DOHH2 (cell line): ENCODE data around the gene SLC25A5.
A peak's percentile ranks its signal among the peaks of the same experiment; 100 is the strongest.
"Not testable (repeated sequence)": the region's sequence is repeated elsewhere in the genome, so short reads cannot be mapped to it uniquely, and the experiment has no call there.

Experiments used
- H3F3A ChIP-seq: fragments of 200-600 bp; sonication (generic), shearing (Covaris generic); 2 replicates; pipeline ENCODE4 v1.6.0; 2016; ENCODE audit warnings: antibody characterized with exemption, mild to moderate bottlenecking; ENCODE audit not compliant: control insufficient read depth, insufficient read depth
- H3K27ac ChIP-seq: fragments of 200-600 bp; sonication (generic); 2 replicates; pipeline ENCODE4 v1.5.1; 2014; ENCODE audit warnings: low read depth, mild to moderate bottlenecking, low read length, moderate library complexity
- H3K27me3 ChIP-seq: fragments of 200-600 bp; sonication (generic); 2 replicates; pipeline ENCODE4 v1.6.1; 2014; ENCODE audit warnings: mild to moderate bottlenecking, low read length, mixed read lengths; ENCODE audit not compliant: control insufficient read depth
- H3K36me3 ChIP-seq: fragments of 200-600 bp; sonication (generic); 2 replicates; pipeline ENCODE4 v1.6.1; 2014; ENCODE audit warnings: mild to moderate bottlenecking, low read length, moderate library complexity, mixed read lengths; ENCODE audit not compliant: control insufficient read depth
- H3K4me1 ChIP-seq: fragments of 200-600 bp; sonication (generic); 2 replicates; pipeline ENCODE4 v1.6.1; 2014; ENCODE audit warnings: mild to moderate bottlenecking, low read length, mixed read lengths; ENCODE audit not compliant: control insufficient read depth
- H3K4me2 ChIP-seq: fragments of 200-600 bp; sonication (generic); 2 replicates; pipeline ENCODE4 v1.6.0; 2014; ENCODE audit warnings: mild to moderate bottlenecking, low read length, moderate library complexity
- H3K4me3 ChIP-seq: fragments of 200-600 bp; sonication (generic); 2 replicates; pipeline ENCODE4 v1.5.1; 2014; ENCODE audit warnings: mild to moderate bottlenecking, low read length, mixed read lengths
- H3K79me2 ChIP-seq: fragments of 200-600 bp; sonication (generic); 2 replicates; pipeline ENCODE4 v1.6.1; 2014; ENCODE audit warnings: mild to moderate bottlenecking, low read length, mixed read lengths; ENCODE audit not compliant: control insufficient read depth
- H3K9me2 ChIP-seq: fragments of 200-600 bp; sonication (generic); replicated peaks from 2 replicates; pipeline ENCODE4 v1.6.1; 2014; ENCODE audit warnings: mild to moderate bottlenecking, low read length, mixed read lengths; ENCODE audit not compliant: control insufficient read depth
- H3K9me3 ChIP-seq: fragments of 200-600 bp; sonication (generic); 2 replicates; pipeline ENCODE4 v1.6.1; 2014; ENCODE audit warnings: antibody characterized with exemption, low read length, mixed read lengths; ENCODE audit not compliant: control insufficient read depth, insufficient read depth
- H4K20me1 ChIP-seq: fragments of 200-600 bp; sonication (generic); 2 replicates; pipeline ENCODE4 v1.6.0; 2014; ENCODE audit warnings: low read depth, mild to moderate bottlenecking, antibody characterized with exemption, low read length, moderate library complexity; ENCODE audit not compliant: control insufficient read depth, insufficient read depth
- CTCF ChIP-seq: fragments of 200-600 bp; sonication (generic); IDR thresholded peaks from one replicate; pipeline ENCODE4 v1.5.1; 2014; ENCODE audit warnings: antibody characterized with exemption, mild to moderate bottlenecking, low read depth, low read length; ENCODE audit not compliant: poor library complexity, severe bottlenecking
- EZH2phosphoT487 ChIP-seq: fragments of 200-600 bp; sonication (generic); IDR thresholded peaks from 2 replicates; pipeline ENCODE4 v1.6.1; 2017; ENCODE audit warnings: borderline replicate concordance, mild to moderate bottlenecking, antibody characterized with exemption, low read length, moderate library complexity, mixed read lengths

SLC25A5 gene

GRCh38 chrX:119482481-119483480, 14.5 kb downstream of the SLC25A5 start:
- no peaks in the 10 kb centered on the region for H3K9me3 ChIP-seq
- no peaks in the 10 kb centered on the region for H3K79me2 ChIP-seq
- no peaks in the 10 kb centered on the region for H3F3A ChIP-seq
- H3K27ac ChIP-seq: no peak overlapping the region
- H3K9me2 ChIP-seq: no peaks in the 10 kb centered on the region
- no peak for TF ChIP-seq EZH2phosphoT487
- TF ChIP-seq CTCF: peak; percentile 72
- H3K4me2 ChIP-seq: peak overlapping the region; percentile 81
- H3K4me3 ChIP-seq: peak overlapping the region; percentile 66
- H3K4me1 ChIP-seq: peaks cover 13% of the 10 kb centered on the region
- H4K20me1 ChIP-seq: no peaks in the 10 kb centered on the region
- H3K36me3 ChIP-seq: no peaks in the 10 kb centered on the region
- no peaks in the 10 kb centered on the region for H3K27me3 ChIP-seq

- Histone ChIP-seq H3K4me2 (no peak overlapping the region), H3K79me2 (no peaks in the 10 kb centered on the region), H3F3A (no peaks in the 10 kb centered on the region), H3K27ac (no peak overlapping the region), H3K9me2 (no peaks in the 10 kb centered on the region), H3K4me3 (no peak overlapping the region), H3K9me3 (no peaks in the 10 kb centered on the region), H3K36me3 (no peaks in the 10 kb centered on the region), H4K20me1 (no peaks in the 10 kb centered on the region), H3K4me1 (peaks cover 12% of the 10 kb centered on the region), H3K27me3 (no peaks in the 10 kb centered on the region)
- no peak for TF ChIP-seq CTCF
- no peak for TF ChIP-seq EZH2phosphoT487
Observed at GRCh38 chrX:119486745-119487144, 18.5 kb downstream of the SLC25A5 start.

GRCh38 chrX:119487766-119488165, 19.5 kb downstream of the SLC25A5 start:
- not testable (repeated sequence) for H3F3A ChIP-seq, H3K9me3 ChIP-seq, H4K20me1 ChIP-seq, H3K27me3 ChIP-seq, H3K79me2 ChIP-seq, H3K36me3 ChIP-seq, H3K9me2 ChIP-seq, H3K4me3 ChIP-seq, H3K4me2 ChIP-seq, H3K4me1 ChIP-seq, H3K27ac ChIP-seq

GRCh38 chrX:119488749-119489148, 20.5 kb downstream of the SLC25A5 start:
- no peaks in the 10 kb centered on the region for H4K20me1 ChIP-seq
- no peaks in the 10 kb centered on the region for H3F3A ChIP-seq
- no peaks in the 10 kb centered on the region for H3K4me1 ChIP-seq
- H3K9me2 ChIP-seq: no peaks in the 10 kb centered on the region
- H3K4me3 ChIP-seq: no peak overlapping the region
- no peaks in the 10 kb centered on the region for H3K9me3 ChIP-seq
- no peaks in the 10 kb centered on the region for H3K27me3 ChIP-seq
- TF ChIP-seq CTCF: peak; percentile 62
- no peak for TF ChIP-seq EZH2phosphoT487
- no peak overlapping the region for H3K27ac ChIP-seq
- H3K36me3 ChIP-seq: no peaks in the 10 kb centered on the region
- no peaks in the 10 kb centered on the region for H3K79me2 ChIP-seq
- no peak overlapping the region for H3K4me2 ChIP-seq
